CD4-positive, alpha-beta T cell treated with Interleukin-17A for 4 hours (primary cell): Measurements from ENCODE around the gene CDC42BPB.
"Not testable (repeated sequence)": the region's sequence is repeated elsewhere in the genome, so short reads cannot be mapped to it uniquely, and the experiment has no call there.

Experiments used
- DNase-seq: peaks from one replicate; pipeline ENCODE4 v3.0.0-alpha.2; 2020; ENCODE audit warnings: mixed read lengths

The CDC42BPB gene

GRCh38 chr14:102907303-102907844 lies 150.0 kb downstream of the CDC42BPB start:
- no peak for DNase-seq

GRCh38 chr14:102906616-102907302 lies 150.6 kb downstream of the CDC42BPB start:
- DNase-seq = no peak

- DNase-seq = no peak
These were observed 151.9 kb downstream of the CDC42BPB start for GRCh38 chr14:102905116-102906108.

GRCh38 chr14:102903889-102904512 lies 153.3 kb downstream of the CDC42BPB start:
- no peak for DNase-seq

GRCh38 chr14:102903248-102903888 lies 154.0 kb downstream of the CDC42BPB start:
- no peak for DNase-seq

GRCh38 chr14:102902523-102903247 lies 154.7 kb downstream of the CDC42BPB start:
- DNase-seq = no peak

GRCh38 chr14:102902086-102902485 lies 155.3 kb downstream of the CDC42BPB start:
- no peak for DNase-seq

GRCh38 chr14:102901633-102902032 lies 155.7 kb downstream of the CDC42BPB start:
- no peak for DNase-seq

GRCh38 chr14:102900631-102901571 lies 156.4 kb downstream of the CDC42BPB start:
- peak; percentile 30 for DNase-seq

GRCh38 chr14:102899516-102899900 lies 157.8 kb downstream of the CDC42BPB start:
- DNase-seq = no peak

- DNase-seq = no peak
These were observed 158.4 kb downstream of the CDC42BPB start for GRCh38 chr14:102898776-102899515.

- DNase-seq = no peak
These were observed 159.1 kb downstream of the CDC42BPB start for GRCh38 chr14:102898298-102898697.

- DNase-seq = no peak
These were observed 159.9 kb downstream of the CDC42BPB start for GRCh38 chr14:102897299-102898027.

GRCh38 chr14:102896735-102897134 lies 160.6 kb downstream of the CDC42BPB start:
- DNase-seq = not testable (repeated sequence)

- no peak for DNase-seq
These were observed 163.9 kb downstream of the CDC42BPB start for GRCh38 chr14:102893452-102893851.

- no peak for DNase-seq
These were observed 164.7 kb downstream of the CDC42BPB start for GRCh38 chr14:102892651-102893050.

GRCh38 chr14:102891556-102891955 lies 165.8 kb downstream of the CDC42BPB start:
- no peak for DNase-seq

GRCh38 chr14:102891111-102891510 lies 166.2 kb downstream of the CDC42BPB start:
- no peak for DNase-seq

- no peak for DNase-seq
These were observed 167.7 kb downstream of the CDC42BPB start for GRCh38 chr14:102889615-102890014.
